ENCODE results near the gene GSN. TPM values are rescaled to one million over a fixed set of nuclear protein-coding genes. Genes with fewer than 3 reads are reported as not detected.

Gene GSN
- total and polyA plus RNA-seq, 10 of the 15 experiments (the other 5 are each of a cell fraction or from before 2014, with no cell fraction given): 0.66 to 9.2 (median 6.2) TPM

GRCh38 chr9:121350036-121350435, 82.1 kb downstream of the GSN start (continued):
- TF ChIP-seq, protein P1, sequence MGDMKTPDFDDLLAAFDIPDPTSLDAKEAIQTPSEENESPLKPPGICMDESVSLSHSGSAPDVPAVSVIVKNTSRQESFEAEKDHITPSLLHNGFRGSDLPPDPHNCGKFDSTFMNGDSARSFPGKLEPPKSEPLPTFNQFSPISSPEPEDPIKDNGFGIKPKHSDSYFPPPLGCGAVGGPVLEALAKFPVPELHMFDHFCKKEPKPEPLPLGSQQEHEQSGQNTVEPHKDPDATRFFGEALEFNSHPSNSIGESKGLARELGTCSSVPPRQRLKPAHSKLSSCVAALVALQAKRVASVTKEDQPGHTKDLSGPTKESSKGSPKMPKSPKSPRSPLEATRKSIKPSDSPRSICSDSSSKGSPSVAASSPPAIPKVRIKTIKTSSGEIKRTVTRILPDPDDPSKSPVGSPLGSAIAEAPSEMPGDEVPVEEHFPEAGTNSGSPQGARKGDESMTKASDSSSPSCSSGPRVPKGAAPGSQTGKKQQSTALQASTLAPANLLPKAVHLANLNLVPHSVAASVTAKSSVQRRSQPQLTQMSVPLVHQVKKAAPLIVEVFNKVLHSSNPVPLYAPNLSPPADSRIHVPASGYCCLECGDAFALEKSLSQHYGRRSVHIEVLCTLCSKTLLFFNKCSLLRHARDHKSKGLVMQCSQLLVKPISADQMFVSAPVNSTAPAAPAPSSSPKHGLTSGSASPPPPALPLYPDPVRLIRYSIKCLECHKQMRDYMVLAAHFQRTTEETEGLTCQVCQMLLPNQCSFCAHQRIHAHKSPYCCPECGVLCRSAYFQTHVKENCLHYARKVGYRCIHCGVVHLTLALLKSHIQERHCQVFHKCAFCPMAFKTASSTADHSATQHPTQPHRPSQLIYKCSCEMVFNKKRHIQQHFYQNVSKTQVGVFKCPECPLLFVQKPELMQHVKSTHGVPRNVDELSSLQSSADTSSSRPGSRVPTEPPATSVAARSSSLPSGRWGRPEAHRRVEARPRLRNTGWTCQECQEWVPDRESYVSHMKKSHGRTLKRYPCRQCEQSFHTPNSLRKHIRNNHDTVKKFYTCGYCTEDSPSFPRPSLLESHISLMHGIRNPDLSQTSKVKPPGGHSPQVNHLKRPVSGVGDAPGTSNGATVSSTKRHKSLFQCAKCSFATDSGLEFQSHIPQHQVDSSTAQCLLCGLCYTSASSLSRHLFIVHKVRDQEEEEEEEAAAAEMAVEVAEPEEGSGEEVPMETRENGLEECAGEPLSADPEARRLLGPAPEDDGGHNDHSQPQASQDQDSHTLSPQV (IDR thresholded peaks at IDR 0.05): no peak
- no peak for TF ChIP-seq PAX5 (IDR thresholded peaks at IDR 0.05; ENCODE audit: borderline replicate concordance, low read depth, low read length)

GRCh38 chr9:121350993-121351561, 83.1 kb downstream of the GSN start:
- ChIA-PET POLR2A (no interaction called here), SMC1A (ENCODE audit: uncharacterized antibody, unreplicated experiment) (interaction anchor here (1.1 to 3.8 kb wide), 4 partner anchors 10 to 47 kb away, joined by 3 to 14 read pairs (median 7); no protein-coding TSS in a partner anchor), CTCF (interaction anchor here (0.6 to 3.4 kb wide), 8 partner anchors 12 to 35 kb away, joined by 3 to 20 read pairs (median 4); no protein-coding TSS in a partner anchor), RAD21 (ENCODE audit: unreplicated experiment) (no interaction called here)
- no peak for TF ChIP-seq GATAD2B (conservative IDR thresholded peaks at IDR 0.05; ENCODE audit: low read depth)
- no peak for TF ChIP-seq SUPT20H (IDR thresholded peaks at IDR 0.05; ENCODE audit: borderline replicate concordance, control insufficient read depth, low read depth, low read length)
- no peak for TF ChIP-seq PAX5 (IDR thresholded peaks at IDR 0.05; ENCODE audit: borderline replicate concordance, low read depth, low read length)
- TF ChIP-seq TAF1 (IDR thresholded peaks at IDR 0.05; ENCODE audit: borderline replicate concordance, low read depth, low read length): no peak
- TF ChIP-seq, protein P2, sequence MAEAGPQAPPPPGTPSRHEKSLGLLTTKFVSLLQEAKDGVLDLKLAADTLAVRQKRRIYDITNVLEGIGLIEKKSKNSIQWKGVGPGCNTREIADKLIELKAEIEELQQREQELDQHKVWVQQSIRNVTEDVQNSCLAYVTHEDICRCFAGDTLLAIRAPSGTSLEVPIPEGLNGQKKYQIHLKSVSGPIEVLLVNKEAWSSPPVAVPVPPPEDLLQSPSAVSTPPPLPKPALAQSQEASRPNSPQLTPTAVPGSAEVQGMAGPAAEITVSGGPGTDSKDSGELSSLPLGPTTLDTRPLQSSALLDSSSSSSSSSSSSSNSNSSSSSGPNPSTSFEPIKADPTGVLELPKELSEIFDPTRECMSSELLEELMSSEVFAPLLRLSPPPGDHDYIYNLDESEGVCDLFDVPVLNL (IDR thresholded peaks at IDR 0.05; ENCODE audit: low read depth, low read length): no peak
- no peak for TF ChIP-seq NFIC (IDR thresholded peaks at IDR 0.05; ENCODE audit: low read depth, low read length)
- no peak for TF ChIP-seq CHD1 (IDR thresholded peaks at IDR 0.05; ENCODE audit: low read depth, low read length)
- no peak for TF ChIP-seq CTCF (IDR thresholded peaks at IDR 0.05 in 2 of 3, conservative IDR thresholded peaks at IDR 0.05 in 1 of 3; ENCODE audit: control insufficient read depth in 2 of 3, extremely low read depth in 1 of 3, insufficient read depth in 1 of 3, low read depth in 3 of 3, low read length in 3 of 3)
- Histone ChIP-seq H3K9me3 (replicated peaks; ENCODE audit: control insufficient read depth, insufficient read depth, low read length) (no peaks in the 10 kb centered on the region), H3K36me3 (ENCODE audit: control insufficient read depth in 2 of 2, insufficient read depth in 2 of 2, low read length in 1 of 2) (peaks cover 0 to 7% of the 10 kb centered on the region in 2 experiments; a peak in 1 of 4 replicates), H3K4me3 (no peak overlapping the region), H3K27ac (ENCODE audit: control insufficient read depth, insufficient read depth) (no peak overlapping the region), H2AFZ (ENCODE audit: control insufficient read depth, low read depth, low read length) (no peak overlapping the region), H4K20me1 (ENCODE audit: control insufficient read depth, insufficient read depth) (no peaks in the 10 kb centered on the region), H3K27me3 (replicated peaks in 1 of 2; ENCODE audit: control insufficient read depth in 2 of 2, insufficient read depth in 2 of 2, low read length in 1 of 2) (no peaks in the 10 kb centered on the region), H3K9ac (ENCODE audit: control insufficient read depth, insufficient read depth, low read length) (no peak overlapping the region), H3K4me1 (ENCODE audit: control insufficient read depth, insufficient read depth, low read length) (peaks cover 15% of the 10 kb centered on the region), H3K79me2 (ENCODE audit: control insufficient read depth, insufficient read depth, low read length) (no peaks in the 10 kb centered on the region), H3K4me2 (ENCODE audit: control insufficient read depth, insufficient read depth) (no peak overlapping the region)
- intact Hi-C loops (cut with micrococcal nuclease; ENCODE audit: unreplicated experiment): no loop called here
- ATAC-seq: no peak
- no peak for FAIRE-seq
- in situ Hi-C loops (cut with MboI): no loop called here
- WGBS (ENCODE audit: insufficient coverage, insufficient replicate concordance, low lambda C conversion rate, missing lambda C conversion rate): 35% methylated on average over 2 of the region's 2 CpGs
- BruUV-seq (replicated peaks): no TSS peak
- no peak for DNase-seq (ENCODE audit: low read depth, low spot score)
